ENCODE results near the gene CORO1A.
"Not testable (repeated sequence)": the region's sequence is repeated elsewhere in the genome, so short reads cannot be mapped to it uniquely, and the experiment has no call there.

- not testable (repeated sequence) for TF ChIP-seq POLR2AphosphoS5, CTCF (IDR thresholded peaks at IDR 0.05)
Measured at GRCh38 chr16:30197001-30197400, 13.6 kb downstream of the CORO1A start.
